ENCODE results near the gene CHAF1A. TPM values are rescaled to one million over a fixed set of nuclear protein-coding genes. Genes with fewer than 3 reads are reported as not detected.

The CHAF1A gene
- total RNA-seq, 1 experiment from 2014 or later = 16.7 TPM

GRCh38 chr19:4366666-4367335, 35.6 kb upstream of the CHAF1A start:
- intact Hi-C loops (cut with micrococcal nuclease) = no loop called here
- H3K9me3 Mint-ChIP-seq (ENCODE audit: unreplicated experiment) = no peaks in the 10 kb centered on the region
- no peak for DNase-seq (ENCODE audit: unreplicated experiment)
- ChIA-PET CTCF (interaction anchor here (0.7 to 2.9 kb wide), 3 partner anchors 14 to 388 kb away, joined by 3 to 23 read pairs (median 3); no protein-coding TSS in a partner anchor), POLR2A (interaction anchor here (0.5 to 2.5 kb wide), 5 partner anchors 11 to 66 kb away, joined by 3 to 22 read pairs (median 4); partner anchors contain the start of genes CHAF1A, SH3GL1 and STAP2)
- H3K27ac Mint-ChIP-seq (ENCODE audit: low read depth, unreplicated experiment) = no peak overlapping the region
- no peaks in the 10 kb centered on the region for H3K27me3 Mint-ChIP-seq (ENCODE audit: insufficient read depth, unreplicated experiment)
- H3K4me1 Mint-ChIP-seq (ENCODE audit: insufficient read depth, unreplicated experiment) = peaks cover 11% of the 10 kb centered on the region
- BruUV-seq (replicated peaks) = no TSS peak
- no peak overlapping the region for H3K4me3 Mint-ChIP-seq (ENCODE audit: unreplicated experiment)
- no peak for TF ChIP-seq CTCF (IDR thresholded peaks at IDR 0.05; ENCODE audit: unreplicated experiment)
- peaks cover 72% of the 10 kb centered on the region for H3K36me3 Mint-ChIP-seq (ENCODE audit: insufficient read depth, unreplicated experiment)

GRCh38 chr19:4367336-4367723, 35.1 kb upstream of the CHAF1A start:
- no peaks in the 10 kb centered on the region for H3K9me3 Mint-ChIP-seq (ENCODE audit: unreplicated experiment)
- H3K27ac Mint-ChIP-seq (ENCODE audit: low read depth, unreplicated experiment) = no peak overlapping the region
- intact Hi-C loops (cut with micrococcal nuclease) = no loop called here
- peaks cover 11% of the 10 kb centered on the region for H3K4me1 Mint-ChIP-seq (ENCODE audit: insufficient read depth, unreplicated experiment)
- no peak for DNase-seq (ENCODE audit: unreplicated experiment)
- BruUV-seq (replicated peaks) = no TSS peak
- H3K27me3 Mint-ChIP-seq (ENCODE audit: insufficient read depth, unreplicated experiment) = no peaks in the 10 kb centered on the region
- ChIA-PET POLR2A (interaction anchor here (0.6 to 2.5 kb wide), 4 partner anchors 25 to 65 kb away, joined by 3 to 22 read pairs (median 6); partner anchors contain the start of genes CHAF1A, SH3GL1 and STAP2), CTCF (interaction anchor here (0.7 to 2.9 kb wide), 4 partner anchors 15 to 388 kb away, joined by 3 to 23 read pairs (median 3); no protein-coding TSS in a partner anchor)
- no peak for TF ChIP-seq CTCF (IDR thresholded peaks at IDR 0.05; ENCODE audit: unreplicated experiment)
- H3K4me3 Mint-ChIP-seq (ENCODE audit: unreplicated experiment) = no peak overlapping the region
- peaks cover 72% of the 10 kb centered on the region for H3K36me3 Mint-ChIP-seq (ENCODE audit: insufficient read depth, unreplicated experiment)

GRCh38 chr19:4367781-4368127, 34.7 kb upstream of the CHAF1A start:
- POLR2A ChIA-PET = interaction anchor here (2.3 kb wide), 1 partner anchor 34 kb away, joined by 22 read pairs; the partner anchor contains the start of genes CHAF1A and SH3GL1
- Mint-ChIP-seq H3K4me1 (ENCODE audit: insufficient read depth, unreplicated experiment) (peaks cover 11% of the 10 kb centered on the region), H3K4me3 (ENCODE audit: unreplicated experiment) (peak overlapping the region; percentile 35), H3K27me3 (ENCODE audit: insufficient read depth, unreplicated experiment) (no peaks in the 10 kb centered on the region), H3K27ac (ENCODE audit: low read depth, unreplicated experiment) (peak overlapping the region; percentile 85), H3K9me3 (ENCODE audit: unreplicated experiment) (no peaks in the 10 kb centered on the region), H3K36me3 (ENCODE audit: insufficient read depth, unreplicated experiment) (peaks cover 67% of the 10 kb centered on the region)
- CTCF ChIA-PET = interaction anchor here (0.7 to 1.1 kb wide), 4 partner anchors 9 to 389 kb away, joined by 3 to 4 read pairs (median 3); no protein-coding TSS in a partner anchor
- intact Hi-C loops (cut with micrococcal nuclease) = no loop called here
- no peak for DNase-seq (ENCODE audit: unreplicated experiment)
- no peak for TF ChIP-seq CTCF (IDR thresholded peaks at IDR 0.05; ENCODE audit: unreplicated experiment)
- no TSS peak for BruUV-seq (replicated peaks)

- CTCF ChIA-PET = interaction anchor here (0.6 to 1.1 kb wide), 6 partner anchors 8 to 32 kb away, joined by 3 to 4 read pairs (median 4); partner anchors contain the start of gene MPND
- peak overlapping the region; percentile 73 for H3K4me3 Mint-ChIP-seq (ENCODE audit: unreplicated experiment)
- no peak for TF ChIP-seq CTCF (IDR thresholded peaks at IDR 0.05; ENCODE audit: unreplicated experiment)
- peak; percentile 52 for DNase-seq (ENCODE audit: unreplicated experiment)
- H3K27ac Mint-ChIP-seq (ENCODE audit: low read depth, unreplicated experiment) = peak overlapping the region; percentile 85
- no peaks in the 10 kb centered on the region for H3K9me3 Mint-ChIP-seq (ENCODE audit: unreplicated experiment)
- H3K4me1 Mint-ChIP-seq (ENCODE audit: insufficient read depth, unreplicated experiment) = peaks cover 11% of the 10 kb centered on the region
- H3K27me3 Mint-ChIP-seq (ENCODE audit: insufficient read depth, unreplicated experiment) = no peaks in the 10 kb centered on the region
- intact Hi-C loops (cut with micrococcal nuclease) = no loop called here
- no TSS peak for BruUV-seq (replicated peaks)
- POLR2A ChIA-PET = interaction anchor here (0.8 to 2.3 kb wide), 7 partner anchors 9 to 33 kb away, joined by 3 to 22 read pairs (median 4); partner anchors contain the start of genes CHAF1A, MPND and SH3GL1
- peaks cover 63% of the 10 kb centered on the region for H3K36me3 Mint-ChIP-seq (ENCODE audit: insufficient read depth, unreplicated experiment)
Measured at GRCh38 chr19:4368128-4368820, 34.2 kb upstream of the CHAF1A start.
